ENCODE data around the gene ST3GAL3.

- TF ChIP-seq CTCF (IDR thresholded peaks at IDR 0.05) (no peak), ZNF416 (CRISPR knock-in tag; IDR thresholded peaks at IDR 0.05) (no peak), FOXP1 (CRISPR knock-in tag; IDR thresholded peaks at IDR 0.05; ENCODE audit: borderline replicate concordance) (no peak), MYBL2 (CRISPR knock-in tag; IDR thresholded peaks at IDR 0.05) (no peak), TEAD4 (CRISPR knock-in tag; IDR thresholded peaks at IDR 0.05) (no peak), JUN (CRISPR knock-in tag; IDR thresholded peaks at IDR 0.05) (no peak)
Measured at GRCh38 chr1:43853161-43853921, 146.0 kb downstream of the ST3GAL3 start.

Data from WTC11 (cell line).